Nephron progenitor cell (in vitro differentiated cells): ENCODE data around the gene VRK2.

Source experiments
- DNase-seq: peaks from one replicate; pipeline ENCODE4 v3.0.0; 2021
- H3K27ac Mint-ChIP-seq: 2 replicates; pipeline ENCODE4 v1.8.0; 2021; ENCODE audit warnings: mild to moderate bottlenecking, moderate library complexity, mixed read lengths
- H3K27me3 Mint-ChIP-seq: 2 replicates; pipeline ENCODE4 v1.8.0; 2021; ENCODE audit warnings: mild to moderate bottlenecking, low read depth, mixed read lengths; ENCODE audit not compliant: poor library complexity
- H3K36me3 Mint-ChIP-seq: 2 replicates; pipeline ENCODE4 v1.8.0; 2021; ENCODE audit warnings: low read depth, mixed read lengths
- H3K4me1 Mint-ChIP-seq: 2 replicates; pipeline ENCODE4 v1.8.0; 2021; ENCODE audit warnings: mixed read lengths
- H3K4me3 Mint-ChIP-seq: 2 replicates; pipeline ENCODE4 v1.8.0; 2021; ENCODE audit warnings: mild to moderate bottlenecking, moderate library complexity, mixed read lengths
- H3K9me3 Mint-ChIP-seq: 2 replicates; pipeline ENCODE4 v1.8.0; 2021; ENCODE audit warnings: mild to moderate bottlenecking, moderate library complexity, mixed read lengths
- CTCF ChIP-seq: fragments of 200-600 bp; sonication (generic); IDR thresholded peaks from 2 replicates; pipeline ENCODE4 v1.5.0; 2021; ENCODE audit warnings: antibody characterized with exemption

Gene VRK2

GRCh38 chr2:58047373-58047935, 848 bp downstream of the VRK2 start:
- H3K9me3 Mint-ChIP-seq = no peaks in the 10 kb centered on the region
- TF ChIP-seq CTCF = no peak
- peak overlapping the region; percentile 85 for H3K4me3 Mint-ChIP-seq
- peaks cover 21% of the 10 kb centered on the region for H3K36me3 Mint-ChIP-seq
- DNase-seq = no peak
- H3K27me3 Mint-ChIP-seq = no peaks in the 10 kb centered on the region
- peaks cover 22% of the 10 kb centered on the region for H3K4me1 Mint-ChIP-seq
- H3K27ac Mint-ChIP-seq = no peak overlapping the region

GRCh38 chr2:58047961-58048360, 1.4 kb downstream of the VRK2 start:
- H3K27ac Mint-ChIP-seq = no peak overlapping the region
- DNase-seq = no peak
- peaks cover 22% of the 10 kb centered on the region for H3K4me1 Mint-ChIP-seq
- no peaks in the 10 kb centered on the region for H3K27me3 Mint-ChIP-seq
- H3K9me3 Mint-ChIP-seq = no peaks in the 10 kb centered on the region
- peaks cover 21% of the 10 kb centered on the region for H3K36me3 Mint-ChIP-seq
- TF ChIP-seq CTCF = no peak
- peak overlapping the region; percentile 85 for H3K4me3 Mint-ChIP-seq

GRCh38 chr2:58051445-58051844, 4.8 kb downstream of the VRK2 start:
- no peaks in the 10 kb centered on the region for H3K9me3 Mint-ChIP-seq
- DNase-seq = no peak
- H3K27ac Mint-ChIP-seq = peak overlapping the region; percentile 3
- peaks cover 5% of the 10 kb centered on the region for H3K36me3 Mint-ChIP-seq
- H3K27me3 Mint-ChIP-seq = no peaks in the 10 kb centered on the region
- TF ChIP-seq CTCF = no peak
- H3K4me1 Mint-ChIP-seq = peaks cover 13% of the 10 kb centered on the region
- H3K4me3 Mint-ChIP-seq = no peak overlapping the region

- no peak for TF ChIP-seq CTCF
- Mint-ChIP-seq H3K27me3 (no peaks in the 10 kb centered on the region), H3K36me3 (peaks cover 5% of the 10 kb centered on the region), H3K4me3 (no peak overlapping the region), H3K4me1 (peaks cover 12% of the 10 kb centered on the region), H3K9me3 (no peaks in the 10 kb centered on the region), H3K27ac (no peak overlapping the region)
- DNase-seq = no peak
Observed at GRCh38 chr2:58052978-58053377, 6.4 kb downstream of the VRK2 start.

- no peak for DNase-seq
- H3K36me3 Mint-ChIP-seq = peaks cover 3% of the 10 kb centered on the region
- H3K27me3 Mint-ChIP-seq = no peaks in the 10 kb centered on the region
- no peak for TF ChIP-seq CTCF
- no peak overlapping the region for H3K4me3 Mint-ChIP-seq
- H3K27ac Mint-ChIP-seq = no peak overlapping the region
- H3K4me1 Mint-ChIP-seq = peaks cover 5% of the 10 kb centered on the region
- no peaks in the 10 kb centered on the region for H3K9me3 Mint-ChIP-seq
Observed at GRCh38 chr2:58054264-58054663, 7.7 kb downstream of the VRK2 start.

GRCh38 chr2:58055033-58055786, 8.6 kb downstream of the VRK2 start:
- H3K4me1 Mint-ChIP-seq = peaks cover 5% of the 10 kb centered on the region

More at GRCh38 chr2:58055033-58055786, 8.6 kb downstream of the VRK2 start:
- no peaks in the 10 kb centered on the region for H3K27me3 Mint-ChIP-seq
- H3K36me3 Mint-ChIP-seq = no peaks in the 10 kb centered on the region
- no peak overlapping the region for H3K27ac Mint-ChIP-seq
- no peak for DNase-seq
- no peaks in the 10 kb centered on the region for H3K9me3 Mint-ChIP-seq
- TF ChIP-seq CTCF = no peak
- H3K4me3 Mint-ChIP-seq = no peak overlapping the region
